Measurements from ENCODE around the gene CC2D1A.

Gene CC2D1A

GRCh38 chr19:13929340-13929739 is 23.3 kb downstream of the CC2D1A start:
- Histone ChIP-seq H3K4me1 (ENCODE audit: low read length) (no peaks in the 10 kb centered on the region), H2AFZ (ENCODE audit: low read length) (no peak overlapping the region), H3K36me3 (replicated peaks; ENCODE audit: insufficient read depth, low read length) (no peaks in the 10 kb centered on the region), H3K79me2 (ENCODE audit: low read length) (no peaks in the 10 kb centered on the region), H3K9me3 (replicated peaks; ENCODE audit: insufficient read depth, low read length) (no peaks in the 10 kb centered on the region), H3K4me3 (ENCODE audit: low read length) (no peak overlapping the region), H3K27me3 (replicated peaks; ENCODE audit: insufficient read depth, low read length) (no peaks in the 10 kb centered on the region), H3K4me2 (ENCODE audit: low read depth, low read length) (no peak overlapping the region), H3K9me2 (replicated peaks; ENCODE audit: insufficient read depth, low read length) (no peaks in the 10 kb centered on the region), H3F3A (ENCODE audit: insufficient read depth, low read length) (no peaks in the 10 kb centered on the region), H3K9ac (ENCODE audit: low read length) (no peak overlapping the region), H4K20me1 (ENCODE audit: insufficient read depth, low read length) (no peaks in the 10 kb centered on the region), H3K27ac (ENCODE audit: low read length) (no peak overlapping the region)
- TF ChIP-seq CTCF (IDR thresholded peaks at IDR 0.05; ENCODE audit: low read length), result no peak
- no peak for TF ChIP-seq EZH2 (optimal IDR thresholded peaks at IDR 0.05; ENCODE audit: low read depth, low read length)
- TF ChIP-seq EZH2phosphoT487 (IDR thresholded peaks at IDR 0.05; ENCODE audit: low read length), result no peak
- DNase-seq, result no peak

GRCh38 chr19:13929956-13930355 is 24.0 kb downstream of the CC2D1A start:
- Histone ChIP-seq H3K27ac (ENCODE audit: low read length) (no peak overlapping the region), H3K9me3 (replicated peaks; ENCODE audit: insufficient read depth, low read length) (no peaks in the 10 kb centered on the region), H4K20me1 (ENCODE audit: insufficient read depth, low read length) (no peaks in the 10 kb centered on the region), H3K79me2 (ENCODE audit: low read length) (no peaks in the 10 kb centered on the region), H2AFZ (ENCODE audit: low read length) (no peak overlapping the region), H3K9ac (ENCODE audit: low read length) (no peak overlapping the region), H3K4me2 (ENCODE audit: low read depth, low read length) (no peak overlapping the region), H3K9me2 (replicated peaks; ENCODE audit: insufficient read depth, low read length) (no peaks in the 10 kb centered on the region), H3K27me3 (replicated peaks; ENCODE audit: insufficient read depth, low read length) (no peaks in the 10 kb centered on the region), H3K4me1 (ENCODE audit: low read length) (no peaks in the 10 kb centered on the region), H3F3A (ENCODE audit: insufficient read depth, low read length) (no peaks in the 10 kb centered on the region), H3K36me3 (replicated peaks; ENCODE audit: insufficient read depth, low read length) (no peaks in the 10 kb centered on the region), H3K4me3 (ENCODE audit: low read length) (no peak overlapping the region)
- TF ChIP-seq CTCF (IDR thresholded peaks at IDR 0.05; ENCODE audit: low read length), result no peak
- no peak for TF ChIP-seq EZH2phosphoT487 (IDR thresholded peaks at IDR 0.05; ENCODE audit: low read length)
- TF ChIP-seq EZH2 (optimal IDR thresholded peaks at IDR 0.05; ENCODE audit: low read depth, low read length), result no peak
- no peak for DNase-seq

GRCh38 chr19:13930402-13930801 is 24.4 kb downstream of the CC2D1A start:
- Histone ChIP-seq H3K27me3 (replicated peaks; ENCODE audit: insufficient read depth, low read length) (no peaks in the 10 kb centered on the region), H3K9me2 (replicated peaks; ENCODE audit: insufficient read depth, low read length) (no peaks in the 10 kb centered on the region), H3K79me2 (ENCODE audit: low read length) (no peaks in the 10 kb centered on the region), H3F3A (ENCODE audit: insufficient read depth, low read length) (no peaks in the 10 kb centered on the region), H4K20me1 (ENCODE audit: insufficient read depth, low read length) (no peaks in the 10 kb centered on the region), H3K27ac (ENCODE audit: low read length) (no peak overlapping the region), H3K36me3 (replicated peaks; ENCODE audit: insufficient read depth, low read length) (no peaks in the 10 kb centered on the region), H3K4me3 (ENCODE audit: low read length) (no peak overlapping the region), H3K4me1 (ENCODE audit: low read length) (no peaks in the 10 kb centered on the region), H2AFZ (ENCODE audit: low read length) (no peak overlapping the region), H3K4me2 (ENCODE audit: low read depth, low read length) (no peak overlapping the region), H3K9me3 (replicated peaks; ENCODE audit: insufficient read depth, low read length) (no peaks in the 10 kb centered on the region), H3K9ac (ENCODE audit: low read length) (no peak overlapping the region)
- DNase-seq, result no peak
- TF ChIP-seq EZH2phosphoT487 (IDR thresholded peaks at IDR 0.05; ENCODE audit: low read length), result no peak
- no peak for TF ChIP-seq EZH2 (optimal IDR thresholded peaks at IDR 0.05; ENCODE audit: low read depth, low read length)
- TF ChIP-seq CTCF (IDR thresholded peaks at IDR 0.05; ENCODE audit: low read length), result no peak

Measured in MM.1S (cell line).